Left colon (tissue), 2 donors: Measurements from ENCODE around the gene TRRAP. TPM values are rescaled to one million over a fixed set of nuclear protein-coding genes. Genes with fewer than 3 reads are reported as not detected.
"Not testable (repeated sequence)": the region's sequence is repeated elsewhere in the genome, so short reads cannot be mapped to it uniquely, and the experiment has no call there.

Experiments used
- ATAC-seq: fragments of 200-7000 bp; cut with Tn5 transposase; one replicate; pipeline ENCODE4 v1.9.1; 2020; ENCODE audit warnings: mild to moderate bottlenecking, moderate library complexity
- DNase-seq, 2 donors: peaks; one replicate each; pipeline ENCODE4 v3.0.0-alpha.2; 2020
- intact Hi-C, 2 donors: fragments of 100-400 bp; cut with DNase I in 1 of 2; cut with micrococcal nuclease in 1 of 2; formaldehyde crosslinking; loops; one replicate each; pipeline versions ENCODE4 v1.11.2 to v1.14.0; 2022; cut with DNase I, micrococcal nuclease
- total RNA-seq, 2 donors: library from RNA; stranded (reverse); fragmentation: NEBNext Ultra II Directional; extraction: Animal tissue kit (Norgen Biotek cat#: 25700); gene quantifications; one replicate each; pipeline ENCODE4 v1.2.1, GENCODE V29; 2021
- donor health status: DM: no; HTN: no; CAD: no.
- donor health status: DM: yes; HTN: yes; CAD: no.

Gene TRRAP
- total RNA-seq, 2 donors from 2014 or later, result 31.9 to 37.6 TPM

- DNase-seq (no peak), ATAC-seq (no peak)
- intact Hi-C loops, result loop anchor here in 1 of 2 donors (10.0 kb wide), 1 partner anchor 282 kb away; no protein-coding TSS in a partner anchor
These were observed 154.6 kb downstream of the TRRAP start for GRCh38 chr7:99032928-99033327.

GRCh38 chr7:99033765-99034164, 155.4 kb downstream of the TRRAP start:
- DNase-seq, result no peak
- ATAC-seq, result no peak
- intact Hi-C loops, result loop anchor here in 1 of 2 donors (10.0 kb wide), 1 partner anchor 281 kb away; no protein-coding TSS in a partner anchor

- intact Hi-C loops, result loop anchor here in 1 of 2 donors (10.0 kb wide), 1 partner anchor 280 kb away; no protein-coding TSS in a partner anchor
- DNase-seq, result no peak
- ATAC-seq, result no peak
These were observed 156.8 kb downstream of the TRRAP start for GRCh38 chr7:99034932-99035722.

- no peak for ATAC-seq
- intact Hi-C loops, result loop anchor here in 1 of 2 donors (10.0 kb wide), 1 partner anchor 279 kb away; no protein-coding TSS in a partner anchor
- no peak for DNase-seq
These were observed 157.6 kb downstream of the TRRAP start for GRCh38 chr7:99035723-99036545.

- DNase-seq (no peak), ATAC-seq (no peak)
- intact Hi-C loops, result loop anchor here in 1 of 2 donors (10.0 kb wide), 1 partner anchor 278 kb away; no protein-coding TSS in a partner anchor
These were observed 158.3 kb downstream of the TRRAP start for GRCh38 chr7:99036546-99037111.

- intact Hi-C loops, result loop anchor here in 1 of 2 donors (10.0 kb wide), 1 partner anchor 277 kb away; no protein-coding TSS in a partner anchor
- DNase-seq (no peak), ATAC-seq (no peak)
These were observed 159.1 kb downstream of the TRRAP start for GRCh38 chr7:99037327-99037940.

- ATAC-seq (peak; percentile 24), DNase-seq (peak in 1 of 2 donors; percentile 32)
- intact Hi-C loops, result loop anchor here in 1 of 2 donors (10.0 kb wide), 1 partner anchor 277 kb away; no protein-coding TSS in a partner anchor
These were observed 159.9 kb downstream of the TRRAP start for GRCh38 chr7:99038086-99038855.

- DNase-seq (no peak), ATAC-seq (no peak)
- intact Hi-C loops, result loop anchor here in 1 of 2 donors (10.0 kb wide), 1 partner anchor 275 kb away; no protein-coding TSS in a partner anchor
These were observed 161.1 kb downstream of the TRRAP start for GRCh38 chr7:99039384-99039891.

- intact Hi-C loops, result loop anchor here in 1 of 2 donors (5.0 kb wide), 1 partner anchor 272 kb away; no protein-coding TSS in a partner anchor
- peak; percentile 66 for ATAC-seq
- peak; percentile 82 to 83 for DNase-seq
These were observed 162.0 kb downstream of the TRRAP start for GRCh38 chr7:99040104-99040958.

- ATAC-seq (peak; percentile 80), DNase-seq (peak; percentile 50 to 57)
- intact Hi-C loops, result loop anchor here in 1 of 2 donors (5.0 kb wide), 1 partner anchor 271 kb away; no protein-coding TSS in a partner anchor
These were observed 163.2 kb downstream of the TRRAP start for GRCh38 chr7:99041526-99041925.

GRCh38 chr7:99042957-99043356, 164.6 kb downstream of the TRRAP start:
- DNase-seq, result no peak
- ATAC-seq, result no peak
- intact Hi-C loops, result loop anchor here in 1 of 2 donors (5.0 kb wide), 1 partner anchor 269 kb away; no protein-coding TSS in a partner anchor

GRCh38 chr7:99044858-99045257, 166.5 kb downstream of the TRRAP start:
- intact Hi-C loops, result loop anchor here in 1 of 2 donors (5.0 kb wide), 1 partner anchor 267 kb away; no protein-coding TSS in a partner anchor
- ATAC-seq, DNase-seq: not testable (repeated sequence)

- intact Hi-C loops, ATAC-seq, DNase-seq: not testable (repeated sequence)
These were observed 167.9 kb downstream of the TRRAP start for GRCh38 chr7:99046262-99046661.

- DNase-seq (no peak), ATAC-seq (no peak)
- intact Hi-C loops, result no loop called here
These were observed 168.4 kb downstream of the TRRAP start for GRCh38 chr7:99046722-99047121.

GRCh38 chr7:99047526-99048077, 169.3 kb downstream of the TRRAP start:
- ATAC-seq (no peak), DNase-seq (no peak)
- intact Hi-C loops, result no loop called here

GRCh38 chr7:99050971-99051370, 172.6 kb downstream of the TRRAP start:
- peak; percentile 47 for ATAC-seq
- intact Hi-C loops, result no loop called here
- no peak for DNase-seq
